HCT116 (cell line): Measurements from ENCODE around the gene KCNB1.

Experiments used
- CEBPB ChIP-seq: IDR thresholded peaks from 2 replicates; pipeline ENCODE4 v1.6.1; 2012; ENCODE audit warnings: low read depth
- EGR1 ChIP-seq: IDR thresholded peaks from 2 replicates; pipeline ENCODE4 v1.6.1; 2012; ENCODE audit warnings: low read depth
- EZH2 ChIP-seq: fragments of 200-600 bp; sonication (generic); IDR thresholded peaks from 2 replicates; pipeline ENCODE4 v1.6.1; 2017; ENCODE audit warnings: antibody characterized with exemption, mixed run types
- EZH2phosphoT487 ChIP-seq: fragments of 200-600 bp; IDR thresholded peaks from 2 replicates; pipeline ENCODE4 v1.6.1; 2018; ENCODE audit warnings: antibody characterized with exemption, borderline replicate concordance
- POLR2A ChIP-seq: IDR thresholded peaks from 2 replicates; pipeline ENCODE4 v1.7.0; 2011; ENCODE audit warnings: borderline replicate concordance; ENCODE audit not compliant: insufficient read depth, insufficient read length; ENCODE audit errors: extremely low read depth
- POLR2AphosphoS5 ChIP-seq: IDR thresholded peaks from 2 replicates; pipeline ENCODE4 v1.6.1; 2011; ENCODE audit warnings: mild to moderate bottlenecking, low read depth, low read length, moderate library complexity
- SIN3A ChIP-seq: IDR thresholded peaks from 2 replicates; pipeline ENCODE4 v1.6.1; 2012; ENCODE audit warnings: low read depth
- TCF7L2 ChIP-seq: IDR thresholded peaks from 2 replicates; pipeline ENCODE4 v1.7.0; 2011; ENCODE audit warnings: borderline replicate concordance, inconsistent platforms; ENCODE audit not compliant: insufficient read depth, insufficient read length; ENCODE audit errors: extremely low read depth
- ZFX ChIP-seq: fragments of 450-650 bp; IDR thresholded peaks from 2 replicates; pipeline ENCODE4 v1.6.1; 2017
- TF ChIP-seq, protein P1 (sequence below), 3 experiments: fragments of 200-600 bp in 1 of 3; sonication (generic) in 1 of 3; IDR thresholded peaks in 2 of 3; conservative IDR thresholded peaks in 1 of 3; 2 replicates each; pipeline ENCODE4 v1.5.1; 2012 to 2017; ENCODE audit warnings: low read depth in 2 of 3, low read length in 2 of 3, antibody characterized with exemption in 1 of 3, borderline replicate concordance in 1 of 3, control low read depth in 1 of 3, mild to moderate bottlenecking in 1 of 3, mixed read lengths in 1 of 3, mixed run types in 1 of 3, moderate library complexity in 1 of 3; ENCODE audit not compliant: insufficient read depth in 1 of 3
- TF ChIP-seq, protein P2 (sequence below): IDR thresholded peaks from 2 replicates; pipeline ENCODE4 v1.6.1; 2012
- TF ChIP-seq, protein P3 (sequence below): IDR thresholded peaks from 2 replicates; pipeline ENCODE4 v1.6.1; 2012; ENCODE audit warnings: low read depth
- TF ChIP-seq, protein P4 (sequence below): IDR thresholded peaks from 2 replicates; pipeline ENCODE4 v1.6.1; 2012

DNA sequence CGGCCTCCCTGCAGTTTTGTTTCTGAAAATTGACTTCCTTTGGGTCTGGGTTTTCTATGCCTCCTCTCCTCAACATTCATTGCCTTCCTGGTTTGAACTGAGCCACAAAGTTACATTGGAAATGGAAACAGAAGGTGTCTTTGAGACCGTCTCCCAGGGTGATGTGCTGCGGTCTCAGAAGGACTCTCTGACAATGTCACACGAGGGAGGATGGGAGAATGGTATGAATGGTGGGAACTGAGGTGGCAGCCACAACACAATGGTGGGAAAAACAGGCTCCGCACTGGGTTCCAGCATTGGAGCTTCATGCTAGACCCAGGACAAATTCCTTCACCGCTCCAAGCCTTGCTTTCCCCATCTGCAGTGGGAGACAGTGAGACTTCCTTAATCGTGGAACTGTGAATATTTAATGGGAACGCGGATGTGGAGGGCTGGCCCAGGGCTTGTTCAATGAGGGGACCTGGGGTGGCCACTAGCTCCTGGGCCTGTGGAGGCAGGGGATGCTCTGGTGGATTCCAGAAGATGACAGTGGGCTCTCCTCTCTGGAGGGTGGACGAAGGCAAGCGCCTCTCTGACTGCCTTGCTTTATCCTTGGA, 73.9 kb downstream of the KCNB1 start:
- TF ChIP-seq, protein P1, sequence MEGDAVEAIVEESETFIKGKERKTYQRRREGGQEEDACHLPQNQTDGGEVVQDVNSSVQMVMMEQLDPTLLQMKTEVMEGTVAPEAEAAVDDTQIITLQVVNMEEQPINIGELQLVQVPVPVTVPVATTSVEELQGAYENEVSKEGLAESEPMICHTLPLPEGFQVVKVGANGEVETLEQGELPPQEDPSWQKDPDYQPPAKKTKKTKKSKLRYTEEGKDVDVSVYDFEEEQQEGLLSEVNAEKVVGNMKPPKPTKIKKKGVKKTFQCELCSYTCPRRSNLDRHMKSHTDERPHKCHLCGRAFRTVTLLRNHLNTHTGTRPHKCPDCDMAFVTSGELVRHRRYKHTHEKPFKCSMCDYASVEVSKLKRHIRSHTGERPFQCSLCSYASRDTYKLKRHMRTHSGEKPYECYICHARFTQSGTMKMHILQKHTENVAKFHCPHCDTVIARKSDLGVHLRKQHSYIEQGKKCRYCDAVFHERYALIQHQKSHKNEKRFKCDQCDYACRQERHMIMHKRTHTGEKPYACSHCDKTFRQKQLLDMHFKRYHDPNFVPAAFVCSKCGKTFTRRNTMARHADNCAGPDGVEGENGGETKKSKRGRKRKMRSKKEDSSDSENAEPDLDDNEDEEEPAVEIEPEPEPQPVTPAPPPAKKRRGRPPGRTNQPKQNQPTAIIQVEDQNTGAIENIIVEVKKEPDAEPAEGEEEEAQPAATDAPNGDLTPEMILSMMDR (IDR thresholded peaks at IDR 0.05 in 2 of 3, conservative IDR thresholded peaks at IDR 0.05 in 1 of 3; ENCODE audit: borderline replicate concordance in 1 of 3, insufficient read depth in 1 of 3, low read depth in 2 of 3, low read length in 2 of 3), result no peak
- TF ChIP-seq CEBPB (no peak), ZFX (no peak), POLR2AphosphoS5 (no peak), TCF7L2 (no peak), POLR2A (no peak), EZH2 (no peak), SIN3A (no peak), EZH2phosphoT487 (no peak), EGR1 (no peak)
- TF ChIP-seq, protein P2, sequence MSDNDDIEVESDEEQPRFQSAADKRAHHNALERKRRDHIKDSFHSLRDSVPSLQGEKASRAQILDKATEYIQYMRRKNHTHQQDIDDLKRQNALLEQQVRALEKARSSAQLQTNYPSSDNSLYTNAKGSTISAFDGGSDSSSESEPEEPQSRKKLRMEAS, result no peak
- TF ChIP-seq, protein P3, sequence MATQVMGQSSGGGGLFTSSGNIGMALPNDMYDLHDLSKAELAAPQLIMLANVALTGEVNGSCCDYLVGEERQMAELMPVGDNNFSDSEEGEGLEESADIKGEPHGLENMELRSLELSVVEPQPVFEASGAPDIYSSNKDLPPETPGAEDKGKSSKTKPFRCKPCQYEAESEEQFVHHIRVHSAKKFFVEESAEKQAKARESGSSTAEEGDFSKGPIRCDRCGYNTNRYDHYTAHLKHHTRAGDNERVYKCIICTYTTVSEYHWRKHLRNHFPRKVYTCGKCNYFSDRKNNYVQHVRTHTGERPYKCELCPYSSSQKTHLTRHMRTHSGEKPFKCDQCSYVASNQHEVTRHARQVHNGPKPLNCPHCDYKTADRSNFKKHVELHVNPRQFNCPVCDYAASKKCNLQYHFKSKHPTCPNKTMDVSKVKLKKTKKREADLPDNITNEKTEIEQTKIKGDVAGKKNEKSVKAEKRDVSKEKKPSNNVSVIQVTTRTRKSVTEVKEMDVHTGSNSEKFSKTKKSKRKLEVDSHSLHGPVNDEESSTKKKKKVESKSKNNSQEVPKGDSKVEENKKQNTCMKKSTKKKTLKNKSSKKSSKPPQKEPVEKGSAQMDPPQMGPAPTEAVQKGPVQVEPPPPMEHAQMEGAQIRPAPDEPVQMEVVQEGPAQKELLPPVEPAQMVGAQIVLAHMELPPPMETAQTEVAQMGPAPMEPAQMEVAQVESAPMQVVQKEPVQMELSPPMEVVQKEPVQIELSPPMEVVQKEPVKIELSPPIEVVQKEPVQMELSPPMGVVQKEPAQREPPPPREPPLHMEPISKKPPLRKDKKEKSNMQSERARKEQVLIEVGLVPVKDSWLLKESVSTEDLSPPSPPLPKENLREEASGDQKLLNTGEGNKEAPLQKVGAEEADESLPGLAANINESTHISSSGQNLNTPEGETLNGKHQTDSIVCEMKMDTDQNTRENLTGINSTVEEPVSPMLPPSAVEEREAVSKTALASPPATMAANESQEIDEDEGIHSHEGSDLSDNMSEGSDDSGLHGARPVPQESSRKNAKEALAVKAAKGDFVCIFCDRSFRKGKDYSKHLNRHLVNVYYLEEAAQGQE, result no peak
- TF ChIP-seq, protein P4, sequence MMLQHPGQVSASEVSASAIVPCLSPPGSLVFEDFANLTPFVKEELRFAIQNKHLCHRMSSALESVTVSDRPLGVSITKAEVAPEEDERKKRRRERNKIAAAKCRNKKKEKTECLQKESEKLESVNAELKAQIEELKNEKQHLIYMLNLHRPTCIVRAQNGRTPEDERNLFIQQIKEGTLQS, result no peak
